ENCODE data around the gene DEK. TPM values are rescaled to one million over a fixed set of nuclear protein-coding genes. Genes with fewer than 3 reads are reported as not detected.
"Not testable (repeated sequence)": the region's sequence is repeated elsewhere in the genome, so short reads cannot be mapped to it uniquely, and the experiment has no call there.

Gene DEK
- polyA plus RNA-seq, 1 donor (not counting 4 experiments of a cell fraction or from before 2014, with no cell fraction given) = 45.0 TPM

DNA sequence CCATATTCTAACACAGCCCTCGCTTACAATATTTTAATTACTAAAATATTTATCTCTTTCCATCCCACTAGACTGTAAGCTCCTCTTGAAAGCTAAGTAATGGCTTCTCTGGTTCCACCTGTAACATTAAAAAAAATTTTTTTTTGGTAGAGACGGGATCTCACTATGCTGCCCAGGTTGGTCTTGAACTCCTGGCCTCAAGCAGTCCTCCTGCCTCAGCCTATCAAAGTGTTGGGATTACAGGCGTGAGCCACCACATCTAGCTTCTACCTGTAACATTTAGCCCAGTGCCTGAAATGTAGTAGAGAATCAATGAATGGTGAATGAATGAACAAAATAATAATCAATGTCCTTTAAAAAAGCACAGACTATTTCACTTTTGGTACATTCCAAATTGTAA lies 28.8 kb downstream of the DEK start:
- TF ChIP-seq, protein P1, sequence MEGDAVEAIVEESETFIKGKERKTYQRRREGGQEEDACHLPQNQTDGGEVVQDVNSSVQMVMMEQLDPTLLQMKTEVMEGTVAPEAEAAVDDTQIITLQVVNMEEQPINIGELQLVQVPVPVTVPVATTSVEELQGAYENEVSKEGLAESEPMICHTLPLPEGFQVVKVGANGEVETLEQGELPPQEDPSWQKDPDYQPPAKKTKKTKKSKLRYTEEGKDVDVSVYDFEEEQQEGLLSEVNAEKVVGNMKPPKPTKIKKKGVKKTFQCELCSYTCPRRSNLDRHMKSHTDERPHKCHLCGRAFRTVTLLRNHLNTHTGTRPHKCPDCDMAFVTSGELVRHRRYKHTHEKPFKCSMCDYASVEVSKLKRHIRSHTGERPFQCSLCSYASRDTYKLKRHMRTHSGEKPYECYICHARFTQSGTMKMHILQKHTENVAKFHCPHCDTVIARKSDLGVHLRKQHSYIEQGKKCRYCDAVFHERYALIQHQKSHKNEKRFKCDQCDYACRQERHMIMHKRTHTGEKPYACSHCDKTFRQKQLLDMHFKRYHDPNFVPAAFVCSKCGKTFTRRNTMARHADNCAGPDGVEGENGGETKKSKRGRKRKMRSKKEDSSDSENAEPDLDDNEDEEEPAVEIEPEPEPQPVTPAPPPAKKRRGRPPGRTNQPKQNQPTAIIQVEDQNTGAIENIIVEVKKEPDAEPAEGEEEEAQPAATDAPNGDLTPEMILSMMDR (optimal IDR thresholded peaks at IDR 0.05 in 1 of 3, IDR thresholded peaks at IDR 0.05 in 1 of 3, conservative IDR thresholded peaks at IDR 0.05 in 1 of 3; ENCODE audit: extremely low read depth in 1 of 3, insufficient read depth in 2 of 3, low read length in 3 of 3) = no peak
- no peak for TF ChIP-seq EZH2 (IDR thresholded peaks at IDR 0.05; ENCODE audit: low read length)
- no peak overlapping the region for H3K4me3 ChIP-seq (ENCODE audit: control insufficient read depth in 2 of 3, extremely low read depth in 1 of 3, insufficient read depth in 2 of 3, low read depth in 1 of 3, low read length in 3 of 3)
- H3K27me3 ChIP-seq (ENCODE audit: control insufficient read depth, extremely low read depth, insufficient read depth, low read length) = no peaks in the 10 kb centered on the region
- no peaks in the 10 kb centered on the region for H3K9me3 ChIP-seq (ENCODE audit: control insufficient read depth, low read depth, low read length)
- no peak for DNase-seq (ENCODE audit: low read depth, low spot score)
- H3K4me1 ChIP-seq (ENCODE audit: control insufficient read depth, extremely low read depth, insufficient read depth, low read length) = peaks cover 6% of the 10 kb centered on the region
- FAIRE-seq = no peak
- H3K36me3 ChIP-seq (ENCODE audit: control insufficient read depth in 2 of 2, extremely low read depth in 1 of 2, insufficient read depth in 2 of 2, low read length in 2 of 2) = peaks cover 3 to 9% of the 10 kb centered on the region in 2 experiments
- no peak overlapping the region for H3K9ac ChIP-seq (ENCODE audit: control insufficient read depth, extremely low read depth, insufficient read depth, low read length)
- H3K9me1 ChIP-seq (ENCODE audit: control insufficient read depth, extremely low read depth, insufficient read depth, low read length) = no peaks in the 10 kb centered on the region
- H3K4me2 ChIP-seq (ENCODE audit: control insufficient read depth, extremely low read depth, insufficient read depth, low read depth, low read length) = no peak overlapping the region
- H3K27ac ChIP-seq (ENCODE audit: control insufficient read depth, insufficient read depth, low read length) = no peak overlapping the region
- dilution Hi-C loops (cut with MboI; ENCODE audit: extremely low pct_ligation_motif_present, low sequenced_read_pairs) = no loop called here
- no peak overlapping the region for H2AFZ ChIP-seq (ENCODE audit: control insufficient read depth, low read length)
- H4K20me1 ChIP-seq (ENCODE audit: control insufficient read depth, extremely low read depth, insufficient read depth, low read length) = no peaks in the 10 kb centered on the region
- peaks cover 28% of the 10 kb centered on the region for H3K79me2 ChIP-seq (ENCODE audit: control insufficient read depth, insufficient read depth, low read length)

DNA sequence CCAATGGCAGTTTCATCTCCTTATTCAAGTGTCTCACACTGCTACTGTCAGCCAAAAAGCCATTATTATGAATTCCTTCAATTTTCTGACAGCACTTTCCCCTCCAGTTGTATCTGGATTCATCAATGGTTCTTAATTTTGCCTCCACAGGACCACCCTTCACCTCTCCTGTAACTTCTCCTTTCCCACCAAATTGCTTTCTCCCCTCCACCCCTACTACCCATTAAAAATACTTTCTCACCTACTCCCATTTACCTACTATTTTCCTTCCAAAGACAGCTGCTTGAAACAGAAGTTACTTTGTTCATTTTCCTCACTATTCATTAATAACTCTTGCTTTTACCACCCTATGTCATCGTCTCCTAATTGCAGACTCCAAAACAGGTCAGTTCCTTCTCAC lies 29.8 kb downstream of the DEK start:
- dilution Hi-C loops (cut with MboI; ENCODE audit: extremely low pct_ligation_motif_present, low sequenced_read_pairs) = no loop called here
- Histone ChIP-seq H2AFZ (ENCODE audit: control insufficient read depth, low read length) (no peak overlapping the region), H3K4me2 (ENCODE audit: control insufficient read depth, extremely low read depth, insufficient read depth, low read depth, low read length) (no peak overlapping the region), H4K20me1 (ENCODE audit: control insufficient read depth, extremely low read depth, insufficient read depth, low read length) (no peaks in the 10 kb centered on the region), H3K79me2 (ENCODE audit: control insufficient read depth, insufficient read depth, low read length) (peaks cover 25% of the 10 kb centered on the region), H3K27me3 (ENCODE audit: control insufficient read depth, extremely low read depth, insufficient read depth, low read length) (no peaks in the 10 kb centered on the region), H3K27ac (ENCODE audit: control insufficient read depth, insufficient read depth, low read length) (no peak overlapping the region), H3K36me3 (ENCODE audit: control insufficient read depth in 2 of 2, extremely low read depth in 1 of 2, insufficient read depth in 2 of 2, low read length in 2 of 2) (peaks cover 3 to 9% of the 10 kb centered on the region in 2 experiments), H3K9me1 (ENCODE audit: control insufficient read depth, extremely low read depth, insufficient read depth, low read length) (no peaks in the 10 kb centered on the region), H3K4me3 (ENCODE audit: control insufficient read depth in 2 of 3, extremely low read depth in 1 of 3, insufficient read depth in 2 of 3, low read depth in 1 of 3, low read length in 3 of 3) (no peak overlapping the region), H3K9me3 (ENCODE audit: control insufficient read depth, low read depth, low read length) (no peaks in the 10 kb centered on the region), H3K9ac (ENCODE audit: control insufficient read depth, extremely low read depth, insufficient read depth, low read length) (no peak overlapping the region), H3K4me1 (ENCODE audit: control insufficient read depth, extremely low read depth, insufficient read depth, low read length) (peaks cover 6% of the 10 kb centered on the region)
- DNase-seq (ENCODE audit: low read depth, low spot score) (no peak), FAIRE-seq (no peak)
- TF ChIP-seq EZH2 (IDR thresholded peaks at IDR 0.05; ENCODE audit: low read length) = no peak
- TF ChIP-seq, protein P1 (optimal IDR thresholded peaks at IDR 0.05 in 1 of 3, IDR thresholded peaks at IDR 0.05 in 1 of 3, conservative IDR thresholded peaks at IDR 0.05 in 1 of 3; ENCODE audit: extremely low read depth in 1 of 3, insufficient read depth in 2 of 3, low read length in 3 of 3) = no peak

DNA sequence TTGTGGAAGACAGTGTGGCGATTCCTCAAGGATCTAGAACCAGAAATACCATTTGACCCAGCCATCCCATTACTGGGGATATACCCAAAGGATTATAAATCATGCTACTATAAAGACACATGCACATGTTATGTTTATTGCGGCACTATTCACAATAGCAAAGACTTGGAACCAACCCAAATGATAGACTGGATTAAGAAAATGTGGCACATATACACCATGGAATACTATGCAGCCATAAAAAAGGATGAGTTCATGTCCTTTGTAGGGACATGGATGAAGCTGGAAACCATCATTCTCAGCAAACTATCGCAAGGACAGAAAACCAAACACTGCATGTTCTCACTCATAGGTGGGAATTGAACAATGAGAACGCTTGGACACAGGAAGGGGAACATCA lies 30.6 kb downstream of the DEK start:
- peaks cover 22% of the 10 kb centered on the region for H3K79me2 ChIP-seq (ENCODE audit: control insufficient read depth, insufficient read depth, low read length)
- H3K27me3 ChIP-seq (ENCODE audit: control insufficient read depth, extremely low read depth, insufficient read depth, low read length); FAIRE-seq; H3K4me3 ChIP-seq (ENCODE audit: control insufficient read depth in 2 of 3, extremely low read depth in 1 of 3, insufficient read depth in 2 of 3, low read depth in 1 of 3, low read length in 3 of 3); H3K27ac ChIP-seq (ENCODE audit: control insufficient read depth, insufficient read depth, low read length); dilution Hi-C loops (cut with MboI; ENCODE audit: extremely low pct_ligation_motif_present, low sequenced_read_pairs); H3K9me3 ChIP-seq (ENCODE audit: control insufficient read depth, low read depth, low read length); H3K9ac ChIP-seq (ENCODE audit: control insufficient read depth, extremely low read depth, insufficient read depth, low read length); H4K20me1 ChIP-seq (ENCODE audit: control insufficient read depth, extremely low read depth, insufficient read depth, low read length); H3K36me3 ChIP-seq (ENCODE audit: control insufficient read depth in 2 of 2, extremely low read depth in 1 of 2, insufficient read depth in 2 of 2, low read length in 2 of 2); H2AFZ ChIP-seq (ENCODE audit: control insufficient read depth, low read length); H3K4me2 ChIP-seq (ENCODE audit: control insufficient read depth, extremely low read depth, insufficient read depth, low read depth, low read length); DNase-seq (ENCODE audit: low read depth, low spot score); H3K9me1 ChIP-seq (ENCODE audit: control insufficient read depth, extremely low read depth, insufficient read depth, low read length); H3K4me1 ChIP-seq (ENCODE audit: control insufficient read depth, extremely low read depth, insufficient read depth, low read length): not testable (repeated sequence)

DNA sequence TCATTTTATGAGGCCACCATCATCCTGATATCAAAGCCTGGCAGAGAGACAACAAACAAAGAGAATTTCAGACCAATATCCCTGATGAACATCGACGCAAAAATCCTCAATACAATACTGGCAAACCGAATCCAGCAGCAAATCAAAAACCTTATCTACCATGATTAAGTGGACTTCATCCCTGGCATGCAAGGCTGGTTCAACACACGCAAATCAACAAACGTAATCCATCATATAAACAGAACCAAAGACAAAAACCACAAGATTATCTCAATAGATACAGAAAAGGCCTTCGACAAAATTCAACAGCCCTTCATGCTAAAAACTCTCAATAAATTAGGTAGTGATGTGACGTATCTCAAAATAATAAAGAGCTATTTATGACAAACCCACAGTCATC lies 32.5 kb downstream of the DEK start:
- DNase-seq (ENCODE audit: low read depth, low spot score); H3K27me3 ChIP-seq (ENCODE audit: control insufficient read depth, extremely low read depth, insufficient read depth, low read length); H3K36me3 ChIP-seq (ENCODE audit: control insufficient read depth in 2 of 2, extremely low read depth in 1 of 2, insufficient read depth in 2 of 2, low read length in 2 of 2); H3K9me1 ChIP-seq (ENCODE audit: control insufficient read depth, extremely low read depth, insufficient read depth, low read length); H3K4me1 ChIP-seq (ENCODE audit: control insufficient read depth, extremely low read depth, insufficient read depth, low read length); H3K4me2 ChIP-seq (ENCODE audit: control insufficient read depth, extremely low read depth, insufficient read depth, low read depth, low read length); FAIRE-seq; H3K4me3 ChIP-seq (ENCODE audit: control insufficient read depth in 2 of 3, extremely low read depth in 1 of 3, insufficient read depth in 2 of 3, low read depth in 1 of 3, low read length in 3 of 3); H3K27ac ChIP-seq (ENCODE audit: control insufficient read depth, insufficient read depth, low read length); H3K9ac ChIP-seq (ENCODE audit: control insufficient read depth, extremely low read depth, insufficient read depth, low read length); H3K9me3 ChIP-seq (ENCODE audit: control insufficient read depth, low read depth, low read length); H4K20me1 ChIP-seq (ENCODE audit: control insufficient read depth, extremely low read depth, insufficient read depth, low read length); dilution Hi-C loops (cut with MboI; ENCODE audit: extremely low pct_ligation_motif_present, low sequenced_read_pairs); H2AFZ ChIP-seq (ENCODE audit: control insufficient read depth, low read length): not testable (repeated sequence)
- H3K79me2 ChIP-seq (ENCODE audit: control insufficient read depth, insufficient read depth, low read length) = peaks cover 27% of the 10 kb centered on the region

Measured in keratinocyte (primary cell).